SK-N-SH (cell line): ENCODE data around the gene GALNT12.

ENCODE experiments used
- FOXM1 ChIP-seq: IDR thresholded peaks from 2 replicates; pipeline ENCODE4 v1.4.0; 2012; ENCODE audit warnings: low read depth, mild to moderate bottlenecking
- IRF3 ChIP-seq: fragments of 150-350 bp; IDR thresholded peaks from 2 replicates; pipeline ENCODE4 v1.6.1; 2016; ENCODE audit warnings: mild to moderate bottlenecking, low read depth, low read length
- JUND ChIP-seq: IDR thresholded peaks from 2 replicates; pipeline ENCODE4 v1.4.0; 2012
- NFIC ChIP-seq: IDR thresholded peaks from 2 replicates; pipeline ENCODE4 v1.4.0; 2012; ENCODE audit warnings: borderline replicate concordance
- POLR2AphosphoS5 ChIP-seq: IDR thresholded peaks from 2 replicates; pipeline ENCODE4 v1.6.1; 2012; ENCODE audit warnings: low read depth, low read length
- RAD21 ChIP-seq: IDR thresholded peaks from 2 replicates; pipeline ENCODE4 v1.6.1; 2012; ENCODE audit warnings: mild to moderate bottlenecking, low read length
- SMC3 ChIP-seq: IDR thresholded peaks from 2 replicates; pipeline ENCODE4 v1.6.1; 2012; ENCODE audit warnings: low read depth, low read length, improper control_type of control experiment
- TCF12 ChIP-seq: IDR thresholded peaks from 2 replicates; pipeline ENCODE4 v1.4.0; 2012
- YY1 ChIP-seq: IDR thresholded peaks from 2 replicates; pipeline ENCODE4 v1.4.0; 2012; ENCODE audit warnings: low read depth, mild to moderate bottlenecking
- TF ChIP-seq, protein P1 (sequence below): fragments of 200-600 bp; sonication (generic); IDR thresholded peaks from 2 replicates; pipeline ENCODE4 v1.6.1; 2017; ENCODE audit warnings: antibody characterized with exemption, mild to moderate bottlenecking, moderate library complexity
- TF ChIP-seq, protein P2 (sequence below): IDR thresholded peaks from 2 replicates; pipeline ENCODE4 v1.4.0; 2012; ENCODE audit warnings: low read depth, borderline replicate concordance

- TF ChIP-seq POLR2AphosphoS5: no peak
- TF ChIP-seq JUND: no peak
- TF ChIP-seq IRF3: no peak
- no peak for TF ChIP-seq FOXM1
- TF ChIP-seq TCF12: no peak
- TF ChIP-seq, protein P1, sequence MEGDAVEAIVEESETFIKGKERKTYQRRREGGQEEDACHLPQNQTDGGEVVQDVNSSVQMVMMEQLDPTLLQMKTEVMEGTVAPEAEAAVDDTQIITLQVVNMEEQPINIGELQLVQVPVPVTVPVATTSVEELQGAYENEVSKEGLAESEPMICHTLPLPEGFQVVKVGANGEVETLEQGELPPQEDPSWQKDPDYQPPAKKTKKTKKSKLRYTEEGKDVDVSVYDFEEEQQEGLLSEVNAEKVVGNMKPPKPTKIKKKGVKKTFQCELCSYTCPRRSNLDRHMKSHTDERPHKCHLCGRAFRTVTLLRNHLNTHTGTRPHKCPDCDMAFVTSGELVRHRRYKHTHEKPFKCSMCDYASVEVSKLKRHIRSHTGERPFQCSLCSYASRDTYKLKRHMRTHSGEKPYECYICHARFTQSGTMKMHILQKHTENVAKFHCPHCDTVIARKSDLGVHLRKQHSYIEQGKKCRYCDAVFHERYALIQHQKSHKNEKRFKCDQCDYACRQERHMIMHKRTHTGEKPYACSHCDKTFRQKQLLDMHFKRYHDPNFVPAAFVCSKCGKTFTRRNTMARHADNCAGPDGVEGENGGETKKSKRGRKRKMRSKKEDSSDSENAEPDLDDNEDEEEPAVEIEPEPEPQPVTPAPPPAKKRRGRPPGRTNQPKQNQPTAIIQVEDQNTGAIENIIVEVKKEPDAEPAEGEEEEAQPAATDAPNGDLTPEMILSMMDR: no peak
- no peak for TF ChIP-seq RAD21
- TF ChIP-seq NFIC: no peak
- no peak for TF ChIP-seq YY1
- TF ChIP-seq, protein P2, sequence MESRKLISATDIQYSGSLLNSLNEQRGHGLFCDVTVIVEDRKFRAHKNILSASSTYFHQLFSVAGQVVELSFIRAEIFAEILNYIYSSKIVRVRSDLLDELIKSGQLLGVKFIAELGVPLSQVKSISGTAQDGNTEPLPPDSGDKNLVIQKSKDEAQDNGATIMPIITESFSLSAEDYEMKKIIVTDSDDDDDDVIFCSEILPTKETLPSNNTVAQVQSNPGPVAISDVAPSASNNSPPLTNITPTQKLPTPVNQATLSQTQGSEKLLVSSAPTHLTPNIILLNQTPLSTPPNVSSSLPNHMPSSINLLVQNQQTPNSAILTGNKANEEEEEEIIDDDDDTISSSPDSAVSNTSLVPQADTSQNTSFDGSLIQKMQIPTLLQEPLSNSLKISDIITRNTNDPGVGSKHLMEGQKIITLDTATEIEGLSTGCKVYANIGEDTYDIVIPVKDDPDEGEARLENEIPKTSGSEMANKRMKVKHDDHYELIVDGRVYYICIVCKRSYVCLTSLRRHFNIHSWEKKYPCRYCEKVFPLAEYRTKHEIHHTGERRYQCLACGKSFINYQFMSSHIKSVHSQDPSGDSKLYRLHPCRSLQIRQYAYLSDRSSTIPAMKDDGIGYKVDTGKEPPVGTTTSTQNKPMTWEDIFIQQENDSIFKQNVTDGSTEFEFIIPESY: no peak
- no peak for TF ChIP-seq SMC3
Measured at GRCh38 chr9:98771209-98771874, 36.1 kb upstream of the GALNT12 start.
